Endothelial cell of umbilical vein (primary cell): ENCODE measurements around the gene PARP1. TPM values are rescaled to one million over a fixed set of nuclear protein-coding genes. Genes with fewer than 3 reads are reported as not detected.

Experiments used
- BruUV-seq: library from RNA; stranded (reverse); fragments of 400-500 nt; replicated peaks from 2 replicates; lab custom pipeline; 2021; lab: Mats Ljungman, UMichigan
- CTCF ChIA-PET: fragments of 300-600, 350-600 bp; sonication (Branson Sonifier 250); formaldehyde crosslinking; loops from one replicate; lab custom pipeline; 2021; ENCODE audit warnings: antibody characterized with exemption, inconsistent platforms; lab: Charles Lee
- POLR2A ChIA-PET: fragments of 300-600, 350-600 bp; sonication (Branson Sonifier 250); formaldehyde crosslinking; loops from one replicate; lab custom pipeline; 2021; ENCODE audit warnings: antibody characterized with exemption, inconsistent platforms; lab: Charles Lee
- DNase-seq: peaks from one replicate; pipeline ENCODE4 v3.0.0-alpha.2; 2011; ENCODE audit warnings: low read depth, low spot score
- FAIRE-seq: peaks from 2 replicates; lab custom pipeline; 2011; peaks lifted over from hg19 to GRCh38; lab: Jason Lieb, UNC
- H2AFZ ChIP-seq: 2 replicates; pipeline ENCODE4 v1.6.0; 2012; ENCODE audit warnings: low read depth, low read length, control low read depth, inconsistent platforms
- H3K27ac ChIP-seq: 2 replicates; pipeline ENCODE4 v1.5.1; 2011; ENCODE audit warnings: low read depth, mild to moderate bottlenecking, control low read depth, low read length, moderate library complexity; ENCODE audit not compliant: insufficient read depth
- H3K27me3 ChIP-seq, 2 experiments: 2 replicates each; pipeline versions ENCODE4 v1.6.0 to v1.6.1; 2011; ENCODE audit warnings: low read length in 2 of 2, mixed read lengths in 1 of 2; ENCODE audit not compliant: control insufficient read depth in 2 of 2, insufficient read depth in 2 of 2
- H3K36me3 ChIP-seq, 2 experiments: 2 replicates in 1 of 2; 3 replicates in 1 of 2; pipeline ENCODE4 v1.5.1; 2011; ENCODE audit warnings: low read length in 2 of 2, mild to moderate bottlenecking in 1 of 2, moderate library complexity in 1 of 2; ENCODE audit not compliant: control insufficient read depth in 2 of 2, insufficient read depth in 2 of 2; ENCODE audit errors: extremely low read depth in 1 of 2
- H3K4me1 ChIP-seq: 3 replicates; pipeline ENCODE4 v1.5.1; 2011; ENCODE audit warnings: mild to moderate bottlenecking, low read length; ENCODE audit not compliant: control insufficient read depth, insufficient read depth; ENCODE audit errors: extremely low read depth
- H3K4me2 ChIP-seq: 2 replicates; pipeline ENCODE4 v1.6.1; 2011; ENCODE audit warnings: low read length, control low read depth, mixed read lengths; ENCODE audit not compliant: insufficient read depth
- H3K4me3 ChIP-seq, 3 experiments: fragments of 200-600 bp in 1 of 3; sonication (generic), shearing (Covaris generic) in 1 of 3; replicated peaks in 1 of 3; 2 replicates each; pipeline ENCODE4 v1.5.1; 2011 to 2016; ENCODE audit warnings: control low read depth in 3 of 3, low read length in 3 of 3, mild to moderate bottlenecking in 2 of 3, inconsistent platforms in 1 of 3, low read depth in 1 of 3, moderate library complexity in 1 of 3; ENCODE audit not compliant: insufficient read depth in 1 of 3
- H3K79me2 ChIP-seq: 2 replicates; pipeline ENCODE4 v1.6.0; 2012; ENCODE audit warnings: low read length, inconsistent platforms; ENCODE audit not compliant: control insufficient read depth, insufficient read depth
- H3K9ac ChIP-seq: replicated peaks from 2 replicates; pipeline ENCODE3; 2011; ENCODE audit warnings: low read length, control low read depth; ENCODE audit not compliant: insufficient read depth; ENCODE audit errors: extremely low read depth
- H3K9me1 ChIP-seq: replicated peaks from 3 replicates; pipeline ENCODE4 v1.6.0; 2011; ENCODE audit warnings: mild to moderate bottlenecking, low read length; ENCODE audit not compliant: control insufficient read depth, insufficient read depth; ENCODE audit errors: extremely low read depth
- H3K9me3 ChIP-seq: replicated peaks from 2 replicates; pipeline ENCODE4 v1.5.1; 2012; ENCODE audit warnings: low read length, inconsistent platforms; ENCODE audit not compliant: control insufficient read depth, insufficient read depth
- H4K20me1 ChIP-seq: replicated peaks from 2 replicates; pipeline ENCODE3; 2011; ENCODE audit warnings: mild to moderate bottlenecking, low read length; ENCODE audit not compliant: control insufficient read depth, insufficient read depth; ENCODE audit errors: extremely low read depth
- EZH2 ChIP-seq: IDR thresholded peaks from 2 replicates; pipeline ENCODE4 v1.6.1; 2012; ENCODE audit warnings: borderline replicate concordance, low read depth, mild to moderate bottlenecking, moderate library complexity, low read length, inconsistent platforms; ENCODE audit not compliant: severe bottlenecking
- GATA2 ChIP-seq: IDR thresholded peaks from 2 replicates; pipeline ENCODE4 v1.7.0; 2011; ENCODE audit warnings: low read depth, mild to moderate bottlenecking, moderate library complexity, mixed read lengths, low read length; ENCODE audit not compliant: insufficient read length, insufficient read depth
- JUN ChIP-seq: IDR thresholded peaks from 2 replicates; pipeline ENCODE4 v1.6.1; 2011; ENCODE audit warnings: borderline replicate concordance, low read depth; ENCODE audit not compliant: insufficient read length, insufficient read depth
- MAX ChIP-seq: IDR thresholded peaks from 2 replicates; pipeline ENCODE4 v1.6.1; 2011; ENCODE audit not compliant: insufficient read depth, insufficient read length
- MYC ChIP-seq: IDR thresholded peaks from one replicate; pipeline ENCODE4 v1.6.1; 2011; ENCODE audit warnings: mild to moderate bottlenecking, low read depth, low read length
- POLR2A ChIP-seq: IDR thresholded peaks from 2 replicates; pipeline ENCODE4 v1.6.1; 2012; ENCODE audit warnings: low read depth, mild to moderate bottlenecking, control low read depth, low read length
- dilution Hi-C: fragments of 300-500 bp; cut with MboI; formaldehyde crosslinking; loops from one replicate; pipeline ENCODE4 v1.15.0; 2019; ENCODE audit warnings: low sequenced_read_pairs; ENCODE audit not compliant: extremely low pct_ligation_motif_present
- intact Hi-C: fragments of 100-400 bp; cut with micrococcal nuclease; formaldehyde crosslinking; loops from one replicate; pipeline ENCODE4 v1.10.0; 2022
- polyA plus RNA-seq, 4 experiments: library from polyadenylated mRNA; depleted of rRNA in 3 of 4; stranded (reverse) in 3 of 4; unstranded in 1 of 4; fragments of >200 nt; gene quantifications; 2 replicates each; pipeline versions ENCODE4 v1.2.1 to v1.2.3, GENCODE V29; 2011 to 2012; ENCODE audit warnings: missing spikeins in 1 of 4
- total RNA-seq: library from RNA; stranded (reverse); gene quantifications from 2 replicates; pipeline ENCODE4 v1.2.3, GENCODE V29; 2021

Gene PARP1
- total and polyA plus RNA-seq, 2 donors (not counting 3 experiments of a cell fraction or from before 2014, with no cell fraction given): 136 to 160 TPM

- FAIRE-seq (no peak), DNase-seq (no peak)
- no peaks in the 10 kb centered on the region for H3K9me3 ChIP-seq
- no TSS peak for BruUV-seq
- ChIA-PET CTCF (interaction anchor here (7.4 kb wide), 1 partner anchor 13 kb away, joined by 29 read pairs; the partner anchor contains the start of gene PARP1), POLR2A (no interaction called here)
- no peak overlapping the region for H3K27ac ChIP-seq
- TF ChIP-seq MYC (no peak), MAX (no peak)
- no peak overlapping the region for H3K9ac ChIP-seq
- no peaks in the 10 kb centered on the region for H4K20me1 ChIP-seq
- no peaks in the 10 kb centered on the region for H3K4me1 ChIP-seq
- no peak overlapping the region for H3K4me2 ChIP-seq
- intact Hi-C loops (no loop called here), dilution Hi-C loops (no loop called here)
- H3K79me2 ChIP-seq: no peaks in the 10 kb centered on the region
- H3K9me1 ChIP-seq: no peaks in the 10 kb centered on the region
- H3K36me3 ChIP-seq: no peaks in the 10 kb centered on the region
- H3K4me3 ChIP-seq: no peak overlapping the region
- H3K27me3 ChIP-seq: peaks cover 7 to 8% of the 10 kb centered on the region in 2 experiments
- H2AFZ ChIP-seq: no peak overlapping the region
Observed at GRCh38 chr1:226420328-226420727, 12.4 kb upstream of the PARP1 start.

- TF ChIP-seq MAX (no peak), POLR2A (no peak), EZH2 (no peak), JUN (no peak), MYC (no peak), GATA2 (no peak)
- Histone ChIP-seq H3K9me3 (no peaks in the 10 kb centered on the region), H3K9me1 (no peaks in the 10 kb centered on the region), H3K79me2 (no peaks in the 10 kb centered on the region), H3K36me3 (no peaks in the 10 kb centered on the region), H3K9ac (no peak overlapping the region), H4K20me1 (no peaks in the 10 kb centered on the region), H3K4me2 (no peak overlapping the region), H3K4me1 (no peaks in the 10 kb centered on the region), H3K27ac (no peak overlapping the region), H3K4me3 (no peak overlapping the region), H3K27me3 (peaks cover 4 to 7% of the 10 kb centered on the region in 2 experiments), H2AFZ (no peak overlapping the region)
- ChIA-PET POLR2A (no interaction called here), CTCF (interaction anchor here (7.4 kb wide), 1 partner anchor 12 kb away, joined by 29 read pairs; the partner anchor contains the start of gene PARP1)
- DNase-seq (no peak), FAIRE-seq (no peak)
- BruUV-seq: no TSS peak
- intact Hi-C loops: no loop called here
- dilution Hi-C loops: no loop called here
Observed at GRCh38 chr1:226419284-226420029, 11.6 kb upstream of the PARP1 start.
